Measurements from ENCODE around the gene PTEN.

Gene PTEN

DNA sequence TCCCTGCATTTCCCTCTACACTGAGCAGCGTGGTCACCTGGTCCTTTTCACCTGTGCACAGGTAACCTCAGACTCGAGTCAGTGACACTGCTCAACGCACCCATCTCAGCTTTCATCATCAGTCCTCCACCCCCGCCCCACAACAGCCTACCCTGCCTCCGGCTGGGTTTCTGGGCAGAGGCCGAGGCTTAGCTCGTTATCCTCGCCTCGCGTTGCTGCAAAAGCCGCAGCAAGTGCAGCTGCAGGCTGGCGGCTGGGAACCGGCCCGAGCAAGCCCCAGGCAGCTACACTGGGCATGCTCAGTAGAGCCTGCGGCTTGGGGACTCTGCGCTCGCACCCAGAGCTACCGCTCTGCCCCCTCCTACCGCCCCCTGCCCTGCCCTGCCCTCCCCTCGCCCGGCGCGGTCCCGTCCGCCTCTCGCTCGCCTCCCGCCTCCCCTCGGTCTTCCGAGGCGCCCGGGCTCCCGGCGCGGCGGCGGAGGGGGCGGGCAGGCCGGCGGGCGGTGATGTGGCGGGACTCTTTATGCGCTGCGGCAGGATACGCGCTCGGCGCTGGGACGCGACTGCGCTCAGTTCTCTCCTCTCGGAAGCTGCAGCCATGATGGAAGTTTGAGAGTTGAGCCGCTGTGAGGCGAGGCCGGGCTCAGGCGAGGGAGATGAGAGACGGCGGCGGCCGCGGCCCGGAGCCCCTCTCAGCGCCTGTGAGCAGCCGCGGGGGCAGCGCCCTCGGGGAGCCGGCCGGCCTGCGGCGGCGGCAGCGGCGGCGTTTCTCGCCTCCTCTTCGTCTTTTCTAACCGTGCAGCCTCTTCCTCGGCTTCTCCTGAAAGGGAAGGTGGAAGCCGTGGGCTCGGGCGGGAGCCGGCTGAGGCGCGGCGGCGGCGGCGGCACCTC lies at the start of gene PTEN, which contains the start of gene KLLN:
Gene PTEN (plus strand): TSS at position 573 of the 891 bp plus-strand sequence. CDS start 845 bp downstream, outside the sequence.
Gene KLLN (minus strand): TSS at position 481 of the 891 bp plus-strand sequence. CDS start 1,046 bp downstream, outside the sequence.
- peak within 1 kb of the TSS; percentile 98 for H3K27ac ChIP-seq
- TF ChIP-seq ZFX (IDR thresholded peaks at IDR 0.05; ENCODE audit: borderline replicate concordance) = no peak

DNA sequence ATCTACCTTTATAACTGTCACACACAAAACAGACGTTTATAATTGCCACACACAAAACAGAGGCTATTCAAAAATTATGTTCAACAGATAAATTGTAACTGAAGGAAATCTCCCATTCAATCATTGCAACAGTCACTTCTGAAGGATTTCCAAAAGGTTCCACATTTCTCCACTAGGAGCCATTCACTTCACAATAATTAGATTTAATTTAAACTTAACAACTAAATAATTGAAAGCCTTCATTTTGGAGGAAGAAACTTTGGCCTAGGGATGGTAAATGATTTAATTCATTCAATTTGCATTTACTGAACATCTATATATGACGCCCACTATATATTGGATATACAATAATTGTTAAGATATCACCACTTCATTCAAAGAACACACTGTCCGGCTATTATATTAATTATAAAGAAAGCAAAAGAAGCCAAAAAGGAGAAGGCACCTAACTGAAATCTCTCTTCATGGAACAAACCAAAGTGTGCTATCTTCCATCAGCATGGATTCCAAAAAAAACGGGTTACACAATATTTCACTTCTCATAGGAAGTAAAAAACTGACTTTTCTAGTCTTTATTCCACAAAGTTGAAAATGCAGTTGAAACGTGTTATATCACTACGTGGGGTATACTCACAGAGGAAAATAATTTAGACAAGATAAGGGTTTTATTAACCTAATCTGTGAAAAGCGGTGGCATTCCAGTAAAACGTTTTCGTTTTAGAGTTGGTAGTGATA lies 47.1 kb upstream of the PTEN start:
- peak overlapping the region; percentile 87 for H3K27ac ChIP-seq

GRCh38 chr10:87816898-87817608 lies 46.4 kb upstream of the PTEN start:
- peak overlapping the region; percentile 87 for H3K27ac ChIP-seq
- TF ChIP-seq CTCF (IDR thresholded peaks at IDR 0.05) (no peak), ZFX (IDR thresholded peaks at IDR 0.05; ENCODE audit: borderline replicate concordance) (no peak)

More for the DNA sequence above, 47.1 kb upstream of the PTEN start:
- TF ChIP-seq CTCF (IDR thresholded peaks at IDR 0.05) (no peak), ZFX (IDR thresholded peaks at IDR 0.05; ENCODE audit: borderline replicate concordance) (no peak)

DNA sequence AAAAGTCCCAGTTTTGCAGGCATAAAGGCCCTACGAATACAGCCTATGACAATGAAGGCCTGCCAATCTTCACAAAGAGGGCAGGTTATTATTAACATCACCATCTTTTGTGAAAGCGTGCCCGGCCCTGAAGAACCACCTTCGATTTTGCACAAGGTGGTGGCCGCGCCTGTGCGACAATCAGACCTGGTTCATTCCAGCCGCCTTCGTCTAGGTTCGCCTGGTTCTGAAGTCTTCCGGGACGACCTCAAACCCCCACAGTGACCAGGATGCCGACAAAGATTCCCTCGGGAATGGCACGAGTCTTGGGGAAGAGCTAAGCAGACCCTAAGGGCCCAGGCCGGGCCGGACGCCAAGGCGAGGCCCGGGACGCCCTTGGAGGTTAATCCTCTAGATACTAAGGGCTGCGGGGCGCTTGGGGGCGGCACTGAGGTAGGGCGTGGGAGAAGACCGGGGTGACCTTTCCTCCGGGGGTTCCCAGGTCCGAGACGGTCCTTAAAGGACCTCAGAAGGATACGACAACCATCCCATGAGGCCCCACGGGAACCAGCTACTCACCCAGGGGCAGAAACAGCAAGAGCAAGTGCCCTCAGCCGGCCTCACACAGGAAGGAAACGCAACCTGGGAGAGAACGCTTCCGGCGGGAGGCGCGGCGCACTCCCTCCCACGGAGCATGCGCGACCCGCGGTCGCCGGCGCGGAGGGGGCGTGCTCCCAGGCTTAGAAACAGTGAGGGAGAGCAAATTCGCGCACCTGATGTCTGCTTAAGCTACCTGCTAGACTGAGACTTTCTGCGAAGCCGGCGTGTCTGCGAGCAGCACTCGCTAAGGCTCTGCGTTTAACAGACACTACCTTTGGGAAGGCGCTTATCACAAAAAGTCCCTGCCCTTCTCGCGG lies 45.6 kb upstream of the PTEN start, which contains the start of gene ATAD1:
Gene ATAD1 (minus strand): TSS at position 618 of the 896 bp plus-strand sequence. CDS start 3,627 bp downstream, outside the sequence.
- H3K27ac ChIP-seq = peak within 1 kb of the TSS; percentile 87
- TF ChIP-seq CTCF (IDR thresholded peaks at IDR 0.05) = peak; percentile 23; the same call in 1 of the 2 replicates
- TF ChIP-seq ZFX (IDR thresholded peaks at IDR 0.05; ENCODE audit: borderline replicate concordance) = no peak

- H3K27ac ChIP-seq = peak overlapping the region; percentile 87
- TF ChIP-seq ZFX (IDR thresholded peaks at IDR 0.05; ENCODE audit: borderline replicate concordance) (no peak), CTCF (IDR thresholded peaks at IDR 0.05) (no peak)
Observed at GRCh38 chr10:87818505-87819288, 44.7 kb upstream of the PTEN start.

DNA sequence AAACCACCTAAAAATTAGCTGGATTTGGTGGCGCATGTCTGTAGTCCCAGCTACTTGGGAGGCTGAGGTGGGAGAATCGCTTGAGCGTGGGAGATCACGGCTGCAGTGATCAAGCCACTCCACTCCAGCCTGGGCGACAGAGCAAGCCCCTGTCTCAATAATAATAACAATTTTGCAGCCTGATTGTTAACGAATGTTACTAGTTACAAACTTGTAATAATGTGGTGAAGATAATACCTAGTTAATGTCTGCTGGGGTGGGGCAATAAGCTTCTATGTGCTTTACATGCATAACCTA lies 44.2 kb upstream of the PTEN start:
- TF ChIP-seq CTCF (IDR thresholded peaks at IDR 0.05) (no peak), ZFX (IDR thresholded peaks at IDR 0.05; ENCODE audit: borderline replicate concordance) (no peak)
- no peak overlapping the region for H3K27ac ChIP-seq

All from 22Rv1 (cell line).